ENCODE results near the gene CD22. TPM values are rescaled to one million over a fixed set of nuclear protein-coding genes. Genes with fewer than 3 reads are reported as not detected.

The CD22 gene
- total RNA-seq, 1 donor = not detected

- H3K4me3 ChIP-seq (ENCODE audit: low read depth, low read length) = no peak overlapping the region
- no peak for DNase-seq (ENCODE audit: low read depth)
- TF ChIP-seq CTCF (IDR thresholded peaks at IDR 0.05; ENCODE audit: insufficient read depth, low read length) = no peak
These were observed 27.0 kb upstream of the CD22 start for GRCh38 chr19:35301961-35302360.

DNA sequence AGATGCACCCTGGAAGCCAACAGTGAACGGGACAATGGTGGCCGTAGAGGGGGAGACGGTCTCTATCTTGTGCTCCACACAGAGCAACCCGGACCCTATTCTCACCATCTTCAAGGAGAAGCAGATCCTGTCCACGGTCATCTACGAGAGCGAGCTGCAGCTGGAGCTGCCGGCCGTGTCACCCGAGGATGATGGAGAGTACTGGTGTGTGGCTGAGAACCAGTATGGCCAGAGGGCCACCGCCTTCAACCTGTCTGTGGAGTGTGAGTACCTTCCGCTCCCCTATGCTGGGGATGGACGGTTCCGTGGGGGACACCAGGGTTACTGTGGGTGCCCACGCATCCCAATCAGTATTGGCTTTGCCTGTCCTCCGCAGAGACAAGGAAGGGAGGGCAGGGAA lies 26.5 kb upstream of the CD22 start:
- no peak overlapping the region for H3K4me3 ChIP-seq (ENCODE audit: low read depth, low read length)
- no peak for TF ChIP-seq CTCF (IDR thresholded peaks at IDR 0.05; ENCODE audit: insufficient read depth, low read length)
- DNase-seq (ENCODE audit: low read depth) = no peak

GRCh38 chr19:35303357-35303915 lies 25.6 kb upstream of the CD22 start:
- no peak for DNase-seq (ENCODE audit: low read depth)
- H3K4me3 ChIP-seq (ENCODE audit: low read depth, low read length) = no peak overlapping the region
- no peak for TF ChIP-seq CTCF (IDR thresholded peaks at IDR 0.05; ENCODE audit: insufficient read depth, low read length)

- TF ChIP-seq CTCF (IDR thresholded peaks at IDR 0.05; ENCODE audit: insufficient read depth, low read length) = no peak
- H3K4me3 ChIP-seq (ENCODE audit: low read depth, low read length) = no peak overlapping the region
- no peak for DNase-seq (ENCODE audit: low read depth)
These were observed 25.0 kb upstream of the CD22 start for GRCh38 chr19:35304036-35304435.

DNA sequence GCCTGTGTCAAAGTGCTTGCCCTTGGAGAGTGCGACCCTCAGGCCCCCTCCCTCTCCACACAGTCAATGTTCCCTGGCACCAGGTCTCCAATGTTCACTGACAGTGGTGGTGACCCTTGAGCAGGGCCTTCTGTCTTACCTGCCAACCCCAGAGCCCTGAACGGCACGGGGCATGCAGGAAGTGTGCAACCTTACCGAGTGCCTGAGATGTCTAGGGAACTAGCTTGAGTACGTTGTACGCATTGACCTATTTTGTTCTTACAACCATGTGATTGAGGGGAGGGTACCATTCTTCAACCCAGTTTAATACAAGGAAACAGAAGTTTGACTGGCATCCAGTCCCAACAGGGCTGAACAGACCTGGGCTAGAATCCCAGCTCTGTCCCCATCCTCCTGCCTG lies 23.8 kb upstream of the CD22 start:
- H3K4me3 ChIP-seq (ENCODE audit: low read depth, low read length) = no peak overlapping the region
- DNase-seq (ENCODE audit: low read depth) = no peak
- TF ChIP-seq CTCF (IDR thresholded peaks at IDR 0.05; ENCODE audit: insufficient read depth, low read length) = no peak

DNA sequence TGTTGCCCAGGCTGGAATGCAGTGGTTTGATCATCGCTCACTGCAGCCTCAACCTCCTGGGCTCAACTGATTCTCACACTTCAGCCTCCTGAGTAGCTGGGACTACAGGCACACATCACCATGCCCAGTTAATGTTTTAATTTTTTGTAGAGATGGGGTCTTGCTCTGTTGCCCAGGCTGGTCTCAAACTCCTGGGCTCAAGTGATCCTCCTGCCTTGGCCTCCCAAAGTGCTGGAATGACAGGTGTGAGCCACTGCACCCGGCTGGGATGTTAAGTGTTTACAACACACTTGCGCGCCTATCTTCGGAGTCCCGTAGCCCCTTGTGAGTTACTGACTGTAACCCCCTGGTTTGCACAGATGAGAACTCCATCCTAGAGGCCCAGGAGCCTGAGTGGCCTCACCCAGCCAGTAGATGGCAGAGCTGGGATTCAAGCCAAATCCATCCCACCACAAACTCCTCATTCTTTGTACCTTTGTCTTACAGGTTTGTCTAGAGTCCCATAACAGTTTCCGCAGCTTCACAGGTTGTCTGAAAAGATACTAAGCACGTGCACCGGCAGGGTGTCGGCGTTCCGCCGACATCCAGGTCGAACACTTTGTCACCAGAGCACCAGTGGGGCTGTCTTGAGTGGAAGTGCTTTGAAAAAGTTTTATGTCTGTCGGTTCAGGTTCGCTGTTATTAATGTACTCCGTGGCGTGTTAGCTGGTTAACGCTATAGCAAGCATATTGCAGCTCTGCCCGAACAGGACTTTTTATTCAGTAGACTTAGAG lies 22.3 kb upstream of the CD22 start:
- DNase-seq (ENCODE audit: low read depth) = no peak
- peak; percentile 9 for TF ChIP-seq CTCF (IDR thresholded peaks at IDR 0.05; ENCODE audit: insufficient read depth, low read length)
- H3K4me3 ChIP-seq (ENCODE audit: low read depth, low read length) = no peak overlapping the region
